ENCODE measurements around the gene ANKRD9. TPM values are rescaled to one million over a fixed set of nuclear protein-coding genes. Genes with fewer than 3 reads are reported as not detected.

ANKRD9 gene
- total RNA-seq (10 to 100 TPM; 10.1 to 12.1 TPM), polyA plus RNA-seq (1.3 TPM)

GRCh38 chr14:102509746-102510615 lies at the start of gene ANKRD9:
ANKRD9 (minus strand) TSS chr14:102509776; CDS start chr14:102507889, 1,887 bp downstream.
- no peaks in the 10 kb centered on the region for H3K9me3 ChIP-seq (ENCODE audit: low read length)
- Mint-ChIP-seq H3K27ac (peak within 1 kb of the TSS; percentile 50 to 95 (median 68)), H3K27me3 (peaks cover 6 to 7% of the 10 kb centered on the region in 2 donors), H3K9me3 (no peaks in the 10 kb centered on the region), H3K4me3 (peak within 1 kb of the TSS; percentile 79 to 93 (median 87)), H3K36me3 (peaks cover 0 to 1% (median 0%) of the 10 kb centered on the region in 3 donors), H3K4me1 (peaks cover 8 to 23% (median 11%) of the 10 kb centered on the region in 3 donors)
- H3K4me1 ChIP-seq (ENCODE audit: insufficient read depth, low read length) = peaks cover 13% of the 10 kb centered on the region
- no peaks in the 10 kb centered on the region for H3K36me3 ChIP-seq (ENCODE audit: insufficient read depth, low read length)
- peak within 1 kb of the TSS; percentile 39 for H3K27ac ChIP-seq (ENCODE audit: low read depth, low read length)
- peak within 1 kb of the TSS; percentile 58 for H3K4me3 ChIP-seq (ENCODE audit: low read length)
- no peaks in the 10 kb centered on the region for H3K27me3 ChIP-seq (ENCODE audit: insufficient read depth, low read length, poor library complexity, severe bottlenecking)
- peak; percentile 61 to 86 (median 76) for DNase-seq
- CTCF ChIA-PET = interaction anchor here (0.7 to 2.3 kb wide), 6 partner anchors 8 to 193 kb away, joined by 3 to 10 read pairs (median 5); no protein-coding TSS in a partner anchor
- POLR2A ChIA-PET = interaction anchor here (0.5 kb wide), 1 partner anchor 46 kb away, joined by 3 read pairs; no protein-coding TSS in a partner anchor

- ChIA-PET POLR2A (no interaction called here), CTCF (no interaction called here)
- Mint-ChIP-seq H3K4me1 (peaks cover 0 to 3% (median 0%) of the 10 kb centered on the region in 3 donors), H3K4me3 (peak overlapping the region in 1 of 7 donors; percentile 16), H3K9me3 (no peaks in the 10 kb centered on the region), H3K27me3 (no peaks in the 10 kb centered on the region), H3K27ac (peak overlapping the region in 2 of 8 donors; percentile 16 to 24), H3K36me3 (no peaks in the 10 kb centered on the region)
- Histone ChIP-seq H3K27me3 (ENCODE audit: insufficient read depth, low read length, poor library complexity, severe bottlenecking) (no peaks in the 10 kb centered on the region), H3K9me3 (ENCODE audit: low read length) (no peaks in the 10 kb centered on the region), H3K4me1 (ENCODE audit: insufficient read depth, low read length) (peaks cover 5% of the 10 kb centered on the region), H3K4me3 (ENCODE audit: low read length) (no peak overlapping the region), H3K36me3 (ENCODE audit: insufficient read depth, low read length) (no peaks in the 10 kb centered on the region), H3K27ac (ENCODE audit: low read depth, low read length) (no peak overlapping the region)
- DNase-seq = no peak
Observed at GRCh38 chr14:102558556-102558955, 49.0 kb upstream of the ANKRD9 start.

GRCh38 chr14:102557434-102558226 lies 48.1 kb upstream of the ANKRD9 start:
- ChIA-PET POLR2A (no interaction called here), CTCF (no interaction called here)
- no peaks in the 10 kb centered on the region for H3K27me3 Mint-ChIP-seq

GRCh38 chr14:102556098-102556677 lies 46.6 kb upstream of the ANKRD9 start:
- H3K4me1 ChIP-seq (ENCODE audit: insufficient read depth, low read length) = peaks cover 5% of the 10 kb centered on the region
- no peak for DNase-seq
- Mint-ChIP-seq H3K4me1 (peaks cover 0 to 3% (median 0%) of the 10 kb centered on the region in 3 donors), H3K27ac (no peak overlapping the region), H3K36me3 (no peaks in the 10 kb centered on the region), H3K27me3 (no peaks in the 10 kb centered on the region), H3K4me3 (peak overlapping the region in 6 of 7 donors; percentile 5 to 86 (median 37)), H3K9me3 (no peaks in the 10 kb centered on the region)
- no peak overlapping the region for H3K27ac ChIP-seq (ENCODE audit: low read depth, low read length)
- H3K9me3 ChIP-seq (ENCODE audit: low read length) = no peaks in the 10 kb centered on the region
- POLR2A ChIA-PET = interaction anchor here (0.6 kb wide), 1 partner anchor 46 kb away, joined by 3 read pairs; no protein-coding TSS in a partner anchor
- H3K27me3 ChIP-seq (ENCODE audit: insufficient read depth, low read length, poor library complexity, severe bottlenecking) = no peaks in the 10 kb centered on the region
- no peak overlapping the region for H3K4me3 ChIP-seq (ENCODE audit: low read length)
- CTCF ChIA-PET = interaction anchor here (0.7 kb wide), 1 partner anchor 38 kb away, joined by 3 read pairs; no protein-coding TSS in a partner anchor
- no peaks in the 10 kb centered on the region for H3K36me3 ChIP-seq (ENCODE audit: insufficient read depth, low read length)

More at GRCh38 chr14:102557434-102558226, 48.1 kb upstream of the ANKRD9 start:
- H3K27ac Mint-ChIP-seq = peak overlapping the region in 1 of 8 donors; percentile 16
- H3K36me3 ChIP-seq (ENCODE audit: insufficient read depth, low read length) = no peaks in the 10 kb centered on the region
- H3K4me1 ChIP-seq (ENCODE audit: insufficient read depth, low read length) = peaks cover 5% of the 10 kb centered on the region
- H3K36me3 Mint-ChIP-seq = no peaks in the 10 kb centered on the region
- no peaks in the 10 kb centered on the region for H3K9me3 ChIP-seq (ENCODE audit: low read length)
- H3K27me3 ChIP-seq (ENCODE audit: insufficient read depth, low read length, poor library complexity, severe bottlenecking) = no peaks in the 10 kb centered on the region
- no peak for DNase-seq
- H3K9me3 Mint-ChIP-seq = no peaks in the 10 kb centered on the region
- H3K4me3 ChIP-seq (ENCODE audit: low read length) = no peak overlapping the region
- peaks cover 0 to 3% (median 0%) of the 10 kb centered on the region in 3 donors for H3K4me1 Mint-ChIP-seq
- H3K27ac ChIP-seq (ENCODE audit: low read depth, low read length) = no peak overlapping the region
- H3K4me3 Mint-ChIP-seq = peak overlapping the region in 2 of 7 donors; percentile 8 to 50

- peak overlapping the region; percentile 43 for H3K27ac ChIP-seq (ENCODE audit: low read depth, low read length)
- peak overlapping the region; percentile 69 for H3K4me3 ChIP-seq (ENCODE audit: low read length)
- peak overlapping the region in 6 of 8 donors; percentile 58 to 86 (median 66) for H3K27ac Mint-ChIP-seq
- ChIA-PET CTCF (interaction anchor here (0.7 kb wide), 1 partner anchor 39 kb away, joined by 3 read pairs; no protein-coding TSS in a partner anchor), POLR2A (no interaction called here)
- no peaks in the 10 kb centered on the region for H3K27me3 ChIP-seq (ENCODE audit: insufficient read depth, low read length, poor library complexity, severe bottlenecking)
- H3K9me3 ChIP-seq (ENCODE audit: low read length) = no peaks in the 10 kb centered on the region
- no peaks in the 10 kb centered on the region for H3K36me3 ChIP-seq (ENCODE audit: insufficient read depth, low read length)
- H3K9me3 Mint-ChIP-seq = no peaks in the 10 kb centered on the region
- DNase-seq = peak; percentile 38 to 76 (median 61)
- peak overlapping the region; percentile 70 to 87 (median 76) for H3K4me3 Mint-ChIP-seq
- H3K36me3 Mint-ChIP-seq = no peaks in the 10 kb centered on the region
- peaks cover 5% of the 10 kb centered on the region for H3K4me1 ChIP-seq (ENCODE audit: insufficient read depth, low read length)
- H3K4me1 Mint-ChIP-seq = peaks cover 0 to 3% (median 0%) of the 10 kb centered on the region in 3 donors
- H3K27me3 Mint-ChIP-seq = peaks cover 0 to 7% of the 10 kb centered on the region in 2 donors
Observed at GRCh38 chr14:102554821-102555819, 45.5 kb upstream of the ANKRD9 start.

- Mint-ChIP-seq H3K4me1 (peaks cover 0 to 3% (median 0%) of the 10 kb centered on the region in 3 donors), H3K4me3 (no peak overlapping the region), H3K27ac (no peak overlapping the region), H3K36me3 (no peaks in the 10 kb centered on the region), H3K9me3 (peaks cover 0 to 4% (median 0%) of the 10 kb centered on the region in 5 donors), H3K27me3 (peaks cover 7 to 24% of the 10 kb centered on the region in 2 donors)
- H3K36me3 ChIP-seq (ENCODE audit: insufficient read depth, low read length) = no peaks in the 10 kb centered on the region
- DNase-seq = no peak
- H3K4me3 ChIP-seq (ENCODE audit: low read length) = no peak overlapping the region
- no peaks in the 10 kb centered on the region for H3K27me3 ChIP-seq (ENCODE audit: insufficient read depth, low read length, poor library complexity, severe bottlenecking)
- H3K27ac ChIP-seq (ENCODE audit: low read depth, low read length) = peak overlapping the region; percentile 78
- ChIA-PET CTCF (no interaction called here), POLR2A (no interaction called here)
- H3K9me3 ChIP-seq (ENCODE audit: low read length) = no peaks in the 10 kb centered on the region
- peaks cover 5% of the 10 kb centered on the region for H3K4me1 ChIP-seq (ENCODE audit: insufficient read depth, low read length)
Observed at GRCh38 chr14:102551995-102552705, 42.6 kb upstream of the ANKRD9 start.
